Pancreas (tissue), 10 donors: ENCODE measurements around the gene TTC6. TPM values are rescaled to one million over a fixed set of nuclear protein-coding genes. Genes with fewer than 3 reads are reported as not detected.

Experiments
- ATAC-seq, 4 donors: fragments of 200-7000 bp; cut with Tn5 transposase; one replicate each; pipeline versions ENCODE4 v1.8.0 to v1.9.1; 2020; ENCODE audit warnings: mild to moderate bottlenecking in 4 of 4, moderate library complexity in 4 of 4
- DNase-seq, 6 donors: peaks; one replicate each; pipeline ENCODE4 v3.0.0-alpha.2; 2020
- FAIRE-seq: peaks from 2 replicates; lab custom pipeline; 2012; peaks lifted over from hg19 to GRCh38; lab: Jason Lieb, UNC
- H3K27ac ChIP-seq, 4 donors: fragments of 200-600 bp; sonication (generic); 1 replicate in 3 of 4; 2 replicates in 1 of 4; pipeline versions ENCODE4 v1.5.0 to v1.8.0; 2020
- H3K27me3 ChIP-seq, 4 donors: fragments of 200-600 bp; one replicate each; pipeline ENCODE4 v1.8.0; 2021
- H3K36me3 ChIP-seq, 3 donors: fragments of 200-600 bp; sonication (generic) in 1 of 3; one replicate each; pipeline versions ENCODE4 v1.5.0 to v1.8.0; 2020 to 2021
- H3K4me1 ChIP-seq, 3 donors: fragments of 200-600 bp; one replicate each; pipeline ENCODE4 v1.8.0; 2021
- H3K4me3 ChIP-seq, 4 donors: fragments of 200-600 bp; sonication (generic) in 2 of 4; one replicate each; pipeline versions ENCODE4 v1.5.0 to v1.8.0; 2020 to 2021
- H3K9me3 ChIP-seq, 4 donors: fragments of 200-600 bp; one replicate each; pipeline ENCODE4 v1.8.0; 2021
- CTCF ChIP-seq, 4 donors: fragments of 200-600 bp; sonication (generic) in 3 of 4; IDR thresholded peaks; one replicate each; pipeline versions ENCODE4 v1.5.0 to v1.8.0; 2021; ENCODE audit warnings: antibody characterized with exemption in 4 of 4
- WGBS, 2 donors: extraction: QIAGEN DNeasy Blood & Tissue Kit; methylation state at CpG; one replicate each; pipeline ENCODE4 v1.1.7; 2013; 5-methylcytosine and 5-hydroxymethylcytosine counted together
- intact Hi-C, 3 donors: fragments of 100-400 bp; cut with DNase I; formaldehyde crosslinking; loops; one replicate each; pipeline versions ENCODE4 v1.11.1 to v1.14.2; 2022
- polyA plus RNA-seq, 2 donors: library from polyadenylated mRNA; stranded (reverse); fragments of 200-250 nt; gene quantifications; one replicate each; pipeline ENCODE4 v1.2.3, GENCODE V29; 2013
- total RNA-seq, 6 donors: library from RNA; stranded (reverse); fragmentation: NEBNext Ultra II Directional in 4 of 6; extraction: Animal tissue kit (Norgen Biotek cat#: 25700) in 4 of 6; gene quantifications; one replicate each; pipeline versions ENCODE4 v1.2.1 to v1.2.4, GENCODE V29; 2021 to 2023
- donor health status: healthy with polysubstance abuse.
- donor health status: DM: no; HTN: no; CAD: no; lungs with moderate emphysema.
- donor health status: DM: no; HTN: no; CAD: no.
- donor health status: control.
- donor health status: control.
- donor health status: Bipolar disorder and iron deficiency.
- donor health status: DM: yes; HTN: yes; CAD: no.
- donor health status: DM: no; HTN: no; CAD: no.
- donor health status: DM: no; HTN: no; CAD: no.
- donor health status: DM: yes; HTN: yes; CAD: no.

Gene TTC6
- total RNA-seq (under 1 TPM in 4 of 6 donors, not detected in 2; 0.04 to 0.43 (median 0.22) TPM), polyA plus RNA-seq (under 1 TPM in 1 of 2 donors, not detected in 1; under 0.01 TPM)

DNA sequence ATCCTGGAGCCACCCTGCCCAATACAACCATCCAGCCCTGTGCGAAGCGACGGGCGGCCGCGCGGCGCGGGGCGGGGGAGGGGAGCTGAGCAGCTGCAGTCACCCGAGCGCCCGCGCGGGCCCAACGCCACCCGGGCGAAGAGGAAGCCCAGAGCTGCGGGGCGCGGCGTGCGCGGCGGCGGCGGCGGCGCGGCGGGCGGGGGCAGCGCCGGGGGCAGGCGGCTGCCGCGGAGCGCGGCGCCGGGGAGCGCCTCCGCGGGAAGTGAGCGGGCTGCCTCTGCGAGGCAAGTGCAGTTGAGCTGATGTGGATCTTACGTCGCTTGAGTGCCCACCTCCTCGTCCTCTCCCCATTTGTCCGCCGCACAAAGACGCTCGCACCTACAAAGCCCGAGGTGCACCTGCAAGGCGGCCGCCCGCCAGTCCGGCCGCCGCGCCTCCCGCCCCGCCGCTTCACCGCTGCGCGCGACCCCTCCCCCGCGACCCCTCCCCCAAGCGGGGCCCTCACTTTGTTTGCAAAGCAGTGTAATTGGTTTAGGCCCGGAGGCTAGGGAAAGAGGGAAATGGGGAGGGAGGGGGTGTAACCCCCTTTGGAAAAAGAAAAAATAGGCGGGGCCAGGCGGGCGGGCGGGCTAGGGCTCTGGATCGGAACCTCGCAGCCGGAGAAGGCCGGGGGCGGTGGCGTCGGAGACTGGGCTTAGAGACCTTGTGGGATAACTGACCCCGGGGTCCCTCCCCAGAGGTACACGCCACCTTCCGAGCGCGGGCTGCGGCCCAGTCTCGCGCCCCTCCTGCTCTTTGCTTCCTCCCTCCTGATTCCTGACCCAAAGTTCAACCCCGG lies at the start of gene TTC6, which contains the start of gene FOXA1:
Gene TTC6 (plus strand): TSS at position 659 of the 838 bp plus-strand sequence. CDS start 26,436 bp downstream, outside the sequence.
Gene FOXA1 (minus strand): TSS at position 279 of the 838 bp plus-strand sequence. CDS start 277 bp downstream, at position 2.
- FAIRE-seq (no peak), DNase-seq (peak in 5 of 6 donors; percentile 45 to 82 (median 67)), ATAC-seq (peak; percentile 36 to 69 (median 54))
- no peak for TF ChIP-seq CTCF (IDR thresholded peaks at IDR 0.05)
- no peaks in the 10 kb centered on the region for H3K36me3 ChIP-seq
- no peaks in the 10 kb centered on the region for H3K9me3 ChIP-seq
- peak within 1 kb of the TSS; percentile 27 to 64 (median 38) for H3K4me3 ChIP-seq
- H3K27me3 ChIP-seq, result peaks cover 4 to 26% (median 12%) of the 10 kb centered on the region in 4 donors
- 1 to 3% methylated on average over 65 to 92 of the region's 92 CpGs for WGBS, 2 donors
- peaks cover 0 to 14% (median 9%) of the 10 kb centered on the region in 3 donors for H3K4me1 ChIP-seq
- H3K27ac ChIP-seq, result peak within 1 kb of the TSS in 2 of 4 donors; percentile 47 to 50
- intact Hi-C loops, result no loop called here

- FAIRE-seq, result peak; percentile 47
- no peak for DNase-seq
- peaks cover 0 to 3% (median 0%) of the 10 kb centered on the region in 4 donors for H3K27me3 ChIP-seq
- no peak for TF ChIP-seq CTCF (IDR thresholded peaks at IDR 0.05)
- ATAC-seq, result peak in 3 of 4 donors; percentile 67 to 75 (median 71)
- H3K4me1 ChIP-seq, result peaks cover 0 to 19% (median 7%) of the 10 kb centered on the region in 3 donors
- intact Hi-C loops, result no loop called here
- 18 to 22% methylated on average over 6 of the region's 6 CpGs for WGBS, 2 donors
- H3K9me3 ChIP-seq, result no peaks in the 10 kb centered on the region
- H3K27ac ChIP-seq, result no peak overlapping the region
- no peak overlapping the region for H3K4me3 ChIP-seq
- H3K36me3 ChIP-seq, result no peaks in the 10 kb centered on the region
Measured at GRCh38 chr14:37546621-37547447, 48.6 kb upstream of the TTC6 start.

DNA sequence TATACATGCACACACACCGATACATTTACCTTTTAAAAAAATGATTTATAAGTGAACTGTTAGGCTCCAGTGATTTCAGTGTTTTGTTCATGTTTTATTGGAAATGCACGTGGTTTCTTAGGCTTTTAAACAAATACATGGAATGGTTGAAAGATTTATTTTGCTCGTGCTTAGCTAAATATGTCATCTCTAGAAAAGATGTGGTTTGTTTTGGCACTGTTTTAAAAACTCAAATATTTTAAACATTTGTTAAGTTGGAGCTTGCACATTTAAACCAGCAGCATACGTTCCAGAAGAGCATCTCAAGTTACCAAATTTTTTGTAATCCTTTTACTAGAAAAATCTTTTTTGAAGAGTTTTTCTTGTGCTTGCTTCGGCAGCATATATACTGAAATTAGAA lies 44.9 kb upstream of the TTC6 start:
- DNase-seq (no peak), FAIRE-seq (peak; percentile 17), ATAC-seq (no peak)
- H3K4me1 ChIP-seq, result peaks cover 0 to 12% (median 7%) of the 10 kb centered on the region in 3 donors
- H3K27ac ChIP-seq, result no peak overlapping the region
- no peaks in the 10 kb centered on the region for H3K36me3 ChIP-seq
- intact Hi-C loops, result no loop called here
- WGBS, 2 donors, result 61 to 72% methylated on average over 5 of the region's 5 CpGs
- no peak for TF ChIP-seq CTCF (IDR thresholded peaks at IDR 0.05)
- H3K4me3 ChIP-seq, result no peak overlapping the region
- H3K27me3 ChIP-seq, result peaks cover 0 to 3% (median 0%) of the 10 kb centered on the region in 4 donors
- H3K9me3 ChIP-seq, result no peaks in the 10 kb centered on the region

GRCh38 chr14:37551119-37551518 lies 44.3 kb upstream of the TTC6 start:
- no peak overlapping the region for H3K27ac ChIP-seq
- no peak for TF ChIP-seq CTCF (IDR thresholded peaks at IDR 0.05)
- intact Hi-C loops, result no loop called here
- WGBS, 2 donors, result 79 to 96% methylated on average over 1 of the region's 1 CpG
- FAIRE-seq (peak; percentile 37), DNase-seq (no peak), ATAC-seq (no peak)
- H3K9me3 ChIP-seq, result no peaks in the 10 kb centered on the region
- H3K27me3 ChIP-seq, result peaks cover 0 to 3% (median 0%) of the 10 kb centered on the region in 4 donors
- peaks cover 0 to 12% (median 7%) of the 10 kb centered on the region in 3 donors for H3K4me1 ChIP-seq
- H3K4me3 ChIP-seq, result no peak overlapping the region
- H3K36me3 ChIP-seq, result no peaks in the 10 kb centered on the region
